Heart left ventricle (tissue), 13 donors: ENCODE data around the gene CLK1.

ENCODE experiments used
- POLR2A ChIP-seq, 2 donors: fragments of 450-650 bp; IDR thresholded peaks; one replicate each; pipeline ENCODE4 v1.6.1; 2017; ENCODE audit warnings: antibody characterized with exemption in 2 of 2, mild to moderate bottlenecking in 2 of 2, moderate library complexity in 2 of 2
- TF ChIP-seq, protein P1 (sequence below), 12 donors: fragments of 200-600 bp; sonication (generic) in 4 of 12; IDR thresholded peaks; one replicate each; pipeline versions ENCODE4 v1.5.0 to v1.8.0; 2018 to 2022; ENCODE audit warnings: antibody characterized with exemption in 12 of 12, mild to moderate bottlenecking in 5 of 12
- donor health status: ischemic (EF 13 %, LVEDD 7.1; RV severe dilation, severe dysfunction).
- donor health status: DM: no; HTN: yes; CAD: no.
- donor health status: DM: no; HTN: no; CAD: no.
- donor health status: ischemic (EF 25% LVEDD 6.9; RV normal size, moderate dysfunction).
- donor health status: ischemic (EF 25% LVEDD 5.7; RV mildly dilated, moderate dysfunction).
- donor health status: ischemic (EF 35%, LVEDD 5.7; RV mildly dilated, moderate dysfunction).
- donor health status: nonischemic (EF 11% LVEDD 7.7; RV severe dilation, severe dysfunction).
- donor health status: DM: yes; HTN: yes; CAD: no.
- donor health status: PGD.
- donor health status: ischemic (EF 29% LVEDD 5.4; RV normal size, mild dysfunction).
- donor health status: nonischemic (EF 23%, LVEDD 6.1; RV moderate dilation, normal function).

GRCh38 chr2:200845194-200845593, 19.3 kb downstream of the CLK1 start:
- TF ChIP-seq, protein P1, sequence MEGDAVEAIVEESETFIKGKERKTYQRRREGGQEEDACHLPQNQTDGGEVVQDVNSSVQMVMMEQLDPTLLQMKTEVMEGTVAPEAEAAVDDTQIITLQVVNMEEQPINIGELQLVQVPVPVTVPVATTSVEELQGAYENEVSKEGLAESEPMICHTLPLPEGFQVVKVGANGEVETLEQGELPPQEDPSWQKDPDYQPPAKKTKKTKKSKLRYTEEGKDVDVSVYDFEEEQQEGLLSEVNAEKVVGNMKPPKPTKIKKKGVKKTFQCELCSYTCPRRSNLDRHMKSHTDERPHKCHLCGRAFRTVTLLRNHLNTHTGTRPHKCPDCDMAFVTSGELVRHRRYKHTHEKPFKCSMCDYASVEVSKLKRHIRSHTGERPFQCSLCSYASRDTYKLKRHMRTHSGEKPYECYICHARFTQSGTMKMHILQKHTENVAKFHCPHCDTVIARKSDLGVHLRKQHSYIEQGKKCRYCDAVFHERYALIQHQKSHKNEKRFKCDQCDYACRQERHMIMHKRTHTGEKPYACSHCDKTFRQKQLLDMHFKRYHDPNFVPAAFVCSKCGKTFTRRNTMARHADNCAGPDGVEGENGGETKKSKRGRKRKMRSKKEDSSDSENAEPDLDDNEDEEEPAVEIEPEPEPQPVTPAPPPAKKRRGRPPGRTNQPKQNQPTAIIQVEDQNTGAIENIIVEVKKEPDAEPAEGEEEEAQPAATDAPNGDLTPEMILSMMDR (IDR thresholded peaks at IDR 0.05): no peak
- no peak for TF ChIP-seq POLR2A (IDR thresholded peaks at IDR 0.05)
